Iris pigment epithelial cell (primary cell): ENCODE results near the gene FRZB.
"Not testable (repeated sequence)": the region's sequence is repeated elsewhere in the genome, so short reads cannot be mapped to it uniquely, and the experiment has no call there.

Source experiments
- DNase-seq: peaks from one replicate; pipeline ENCODE4 v3.0.0-alpha.2; 2011; ENCODE audit warnings: low read depth

The FRZB gene

GRCh38 chr2:182890305-182890704 lies 23.9 kb upstream of the FRZB start:
- DNase-seq = no peak

GRCh38 chr2:182887753-182888415 lies 21.4 kb upstream of the FRZB start:
- no peak for DNase-seq

GRCh38 chr2:182887093-182887492 lies 20.7 kb upstream of the FRZB start:
- peak; percentile 71 for DNase-seq

GRCh38 chr2:182885771-182886170 lies 19.3 kb upstream of the FRZB start:
- DNase-seq = no peak

- DNase-seq = peak; percentile 64
These were observed 17.0 kb upstream of the FRZB start for GRCh38 chr2:182883451-182883850.

GRCh38 chr2:182880100-182880499 lies 13.7 kb upstream of the FRZB start:
- DNase-seq = not testable (repeated sequence)

GRCh38 chr2:182876653-182877052 lies 10.2 kb upstream of the FRZB start:
- not testable (repeated sequence) for DNase-seq

- DNase-seq = no peak
These were observed 3.8 kb upstream of the FRZB start for GRCh38 chr2:182870227-182870626.

- no peak for DNase-seq
These were observed 1.8 kb upstream of the FRZB start for GRCh38 chr2:182868054-182868796.

GRCh38 chr2:182867426-182868053 lies 1.1 kb upstream of the FRZB start:
- no peak for DNase-seq

GRCh38 chr2:182866095-182866460 lies 359 bp downstream of the FRZB start:
- peak; percentile 7 for DNase-seq

GRCh38 chr2:182864949-182865570 lies 1.4 kb downstream of the FRZB start:
- no peak for DNase-seq

- DNase-seq = no peak
These were observed 2.8 kb downstream of the FRZB start for GRCh38 chr2:182863642-182864041.

- no peak for DNase-seq
These were observed 4.3 kb downstream of the FRZB start for GRCh38 chr2:182862091-182862490.

- DNase-seq = no peak
These were observed 5.6 kb downstream of the FRZB start for GRCh38 chr2:182860858-182861257.

GRCh38 chr2:182858671-182859070 lies 7.8 kb downstream of the FRZB start:
- DNase-seq = peak; percentile 40

- no peak for DNase-seq
These were observed 11.1 kb downstream of the FRZB start for GRCh38 chr2:182855376-182855775.

- no peak for DNase-seq
These were observed 11.9 kb downstream of the FRZB start for GRCh38 chr2:182854375-182855105.

GRCh38 chr2:182852801-182853200 lies 13.6 kb downstream of the FRZB start:
- DNase-seq = no peak

- no peak for DNase-seq
These were observed 14.3 kb downstream of the FRZB start for GRCh38 chr2:182852090-182852489.

- peak; percentile 21 for DNase-seq
These were observed 20.5 kb downstream of the FRZB start for GRCh38 chr2:182845794-182846417.

GRCh38 chr2:182836451-182836850 lies 30.0 kb downstream of the FRZB start:
- no peak for DNase-seq
